Daoy (cell line): ENCODE data around the gene PSMA8. TPM values are rescaled to one million over a fixed set of nuclear protein-coding genes. Genes with fewer than 3 reads are reported as not detected.
A peak's percentile ranks its signal among the peaks of the same experiment; 100 is the strongest.
"Not testable (repeated sequence)": the region's sequence is repeated elsewhere in the genome, so short reads cannot be mapped to it uniquely, and the experiment has no call there.

Experiments used
- DNase-seq: peaks from one replicate; pipeline ENCODE4 v3.0.0-alpha.2; 2015; ENCODE audit warnings: low read depth
- total RNA-seq: library from RNA; depleted of rRNA; stranded (reverse); fragments of >200 nt; shearing (Covaris generic); gene quantifications from 2 replicates; pipeline ENCODE4 v1.2.3, GENCODE V29; 2014; rRNA removed

PSMA8 gene
- total RNA-seq, 1 experiment from 2014 or later, result not detected

DNA sequence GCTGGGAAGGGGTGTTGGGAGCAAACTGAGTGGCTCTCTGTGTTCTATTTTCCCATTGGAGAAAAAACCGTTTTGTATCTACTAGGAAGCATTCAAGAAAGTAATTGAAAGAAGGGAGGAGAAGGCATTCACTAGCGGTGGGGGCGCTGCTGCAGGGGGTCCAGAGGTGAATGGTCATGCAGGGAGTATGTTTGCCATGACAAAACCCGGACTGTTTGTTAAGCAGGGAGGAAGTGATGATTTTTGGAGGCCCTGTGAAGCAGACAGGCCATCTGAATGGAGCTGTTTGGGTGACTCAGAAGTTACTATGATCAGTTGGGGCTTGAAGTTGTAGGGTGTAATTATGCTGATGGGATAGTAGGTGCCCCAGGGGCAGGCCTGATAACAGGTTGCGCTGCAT, 99.5 kb downstream of the PSMA8 start:
- DNase-seq, result peak; percentile 7

DNA sequence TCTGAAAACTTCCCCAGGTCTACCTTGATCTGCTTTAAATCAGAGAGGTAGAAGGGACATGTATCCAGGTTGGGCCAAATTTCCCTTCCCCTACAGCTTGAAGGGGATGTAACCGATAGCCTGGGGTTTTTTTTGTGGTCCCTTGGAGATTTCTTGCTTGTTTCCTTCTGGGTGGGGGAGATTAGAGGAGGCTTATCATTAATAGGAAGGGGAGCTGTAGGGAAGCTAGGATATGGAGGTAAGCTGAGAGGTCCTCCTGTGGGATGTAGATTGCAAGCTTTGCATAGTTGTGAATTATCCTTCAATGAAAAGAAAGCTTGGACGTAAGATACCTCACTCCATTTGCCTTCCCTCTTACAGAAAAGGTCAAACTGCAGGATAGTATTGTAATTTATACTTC, 103.7 kb downstream of the PSMA8 start:
- not testable (repeated sequence) for DNase-seq

DNA sequence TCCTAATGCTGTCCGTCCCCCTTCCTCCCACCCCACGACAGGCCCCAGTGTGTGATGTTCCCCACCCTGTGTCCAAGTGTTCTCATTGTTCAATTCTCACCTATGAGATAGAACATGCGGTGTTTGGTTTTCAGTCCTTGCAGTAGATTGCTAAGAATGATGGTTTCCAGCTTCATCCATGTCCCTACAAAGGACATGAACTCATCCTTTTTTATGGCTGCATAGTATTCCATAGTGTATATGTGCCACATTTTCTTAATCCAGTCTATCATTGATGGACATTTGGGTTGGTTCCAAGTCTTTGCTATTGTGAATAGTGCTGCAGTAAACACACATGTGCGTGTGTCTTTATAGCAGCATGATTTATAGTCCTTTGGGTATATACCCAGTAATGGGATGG, 105.0 kb downstream of the PSMA8 start:
- not testable (repeated sequence) for DNase-seq

DNA sequence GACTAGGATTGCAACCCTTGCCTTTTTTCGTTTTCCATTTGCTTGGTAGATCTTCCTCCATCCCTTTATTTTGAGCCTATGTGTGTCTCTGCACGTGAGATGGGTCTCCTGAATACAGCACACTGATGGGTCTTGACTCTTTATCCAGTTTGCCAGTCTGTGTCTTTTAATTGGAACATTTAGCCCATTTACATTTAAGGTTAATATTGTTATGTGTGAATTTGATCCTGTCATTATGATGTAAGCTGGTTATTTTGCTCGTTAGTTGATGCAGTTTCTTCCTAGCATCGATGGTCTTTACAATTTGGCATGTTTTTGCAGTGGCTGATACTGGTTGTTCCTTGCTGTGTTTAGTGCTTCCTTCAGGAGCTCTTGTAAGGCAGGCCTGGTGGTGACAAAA, 108.7 kb downstream of the PSMA8 start:
- DNase-seq, result not testable (repeated sequence)

Other genes starting within 250 kb of the PSMA8 start
- gene SS18, start 43.3 kb upstream of the PSMA8 start, total RNA-seq, result 74.1 and 162 TPM in 2 replicates
- 9.4 and 12.3 TPM in 2 replicates for gene TAF4B, start 92.6 kb downstream of the PSMA8 start, total RNA-seq